Measurements from ENCODE around the gene DNAJC7.

Gene DNAJC7

GRCh38 chr17:42002792-42003301, 14.4 kb downstream of the DNAJC7 start:
- TF ChIP-seq POLR2AphosphoS5 (IDR thresholded peaks at IDR 0.05; ENCODE audit: low read depth), result no peak
- TF ChIP-seq GABPA (IDR thresholded peaks at IDR 0.05; ENCODE audit: low read depth), result no peak
- TF ChIP-seq REST (IDR thresholded peaks at IDR 0.05; ENCODE audit: insufficient replicate concordance, low read depth), result no peak
- H3K27ac ChIP-seq (replicated peaks), result no peak overlapping the region
- DNase-seq (ENCODE audit: low read depth in 1 of 2, low spot score in 1 of 2), result no peak

DNA sequence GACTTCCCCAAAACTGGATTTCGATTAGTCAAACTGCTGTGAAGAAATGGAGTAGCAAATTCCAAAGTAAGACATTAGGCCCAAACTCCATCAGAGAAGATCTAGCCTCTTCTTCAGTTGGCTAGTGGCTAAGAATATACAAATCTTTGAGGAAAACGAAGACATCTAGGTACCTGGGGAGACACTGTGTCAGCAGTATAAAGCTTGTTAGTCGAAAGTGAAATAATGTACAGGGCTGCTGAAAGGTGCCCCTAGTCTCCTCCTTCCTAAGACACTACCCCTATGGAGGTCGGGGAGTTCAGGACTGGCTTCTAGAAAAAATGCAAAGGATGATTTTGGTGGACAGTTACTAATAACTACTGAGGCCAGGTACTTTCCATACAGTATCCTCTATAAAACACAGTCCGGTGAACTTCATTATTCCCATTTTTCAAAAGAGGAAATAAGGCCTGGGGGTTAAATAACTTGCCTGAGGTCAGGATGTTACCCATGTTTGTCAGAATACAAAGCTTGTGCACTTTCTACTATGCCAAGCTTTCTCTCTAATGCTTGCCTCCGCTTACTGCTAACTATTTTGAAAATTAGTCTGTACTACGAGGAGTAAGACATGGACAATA, 15.0 kb downstream of the DNAJC7 start:
- Histone ChIP-seq H3K27ac (replicated peaks) (no peak overlapping the region), H3K4me3 (replicated peaks; ENCODE audit: insufficient read depth, low read length) (no peak overlapping the region), H3K27me3 (ENCODE audit: insufficient read depth, poor library complexity, severe bottlenecking) (no peaks in the 10 kb centered on the region)
- TF ChIP-seq, protein P1, sequence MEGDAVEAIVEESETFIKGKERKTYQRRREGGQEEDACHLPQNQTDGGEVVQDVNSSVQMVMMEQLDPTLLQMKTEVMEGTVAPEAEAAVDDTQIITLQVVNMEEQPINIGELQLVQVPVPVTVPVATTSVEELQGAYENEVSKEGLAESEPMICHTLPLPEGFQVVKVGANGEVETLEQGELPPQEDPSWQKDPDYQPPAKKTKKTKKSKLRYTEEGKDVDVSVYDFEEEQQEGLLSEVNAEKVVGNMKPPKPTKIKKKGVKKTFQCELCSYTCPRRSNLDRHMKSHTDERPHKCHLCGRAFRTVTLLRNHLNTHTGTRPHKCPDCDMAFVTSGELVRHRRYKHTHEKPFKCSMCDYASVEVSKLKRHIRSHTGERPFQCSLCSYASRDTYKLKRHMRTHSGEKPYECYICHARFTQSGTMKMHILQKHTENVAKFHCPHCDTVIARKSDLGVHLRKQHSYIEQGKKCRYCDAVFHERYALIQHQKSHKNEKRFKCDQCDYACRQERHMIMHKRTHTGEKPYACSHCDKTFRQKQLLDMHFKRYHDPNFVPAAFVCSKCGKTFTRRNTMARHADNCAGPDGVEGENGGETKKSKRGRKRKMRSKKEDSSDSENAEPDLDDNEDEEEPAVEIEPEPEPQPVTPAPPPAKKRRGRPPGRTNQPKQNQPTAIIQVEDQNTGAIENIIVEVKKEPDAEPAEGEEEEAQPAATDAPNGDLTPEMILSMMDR (IDR thresholded peaks at IDR 0.05; ENCODE audit: insufficient read depth, low read length), result no peak
- TF ChIP-seq REST (IDR thresholded peaks at IDR 0.05; ENCODE audit: insufficient replicate concordance, low read depth) (no peak), GABPA (IDR thresholded peaks at IDR 0.05; ENCODE audit: low read depth) (no peak), POLR2AphosphoS5 (IDR thresholded peaks at IDR 0.05; ENCODE audit: low read depth) (no peak), SPI1 (IDR thresholded peaks at IDR 0.05; ENCODE audit: borderline replicate concordance, low read depth) (no peak)
- DNase-seq (ENCODE audit: low read depth in 1 of 2, low spot score in 1 of 2), result no peak

More at GRCh38 chr17:42002792-42003301, 14.4 kb downstream of the DNAJC7 start:
- Histone ChIP-seq H3K27me3 (ENCODE audit: insufficient read depth, poor library complexity, severe bottlenecking) (no peaks in the 10 kb centered on the region), H3K4me3 (replicated peaks; ENCODE audit: insufficient read depth, low read length) (no peak overlapping the region)

DNA sequence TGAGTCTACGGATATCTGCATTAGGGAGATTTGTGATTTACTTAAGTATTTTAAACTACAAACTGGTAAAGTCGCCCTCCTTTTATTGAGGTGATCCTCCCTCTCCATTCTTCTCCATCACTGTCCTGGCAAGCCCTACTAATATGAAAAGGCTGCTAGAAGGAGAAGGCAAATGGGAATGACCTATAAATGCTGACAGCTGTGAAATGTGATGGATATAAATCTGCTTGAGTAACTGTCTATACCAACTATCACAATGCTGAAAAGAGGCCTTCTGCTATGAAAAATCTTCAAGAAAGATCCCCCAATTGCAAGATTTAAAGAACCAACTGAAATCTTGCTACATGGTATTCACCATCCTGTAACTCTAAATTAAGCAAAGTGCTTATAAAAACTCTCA, 15.5 kb downstream of the DNAJC7 start:
- no peak for DNase-seq (ENCODE audit: low read depth in 1 of 2, low spot score in 1 of 2)
- Histone ChIP-seq H3K4me3 (replicated peaks; ENCODE audit: insufficient read depth, low read length) (no peak overlapping the region), H3K27me3 (ENCODE audit: insufficient read depth, poor library complexity, severe bottlenecking) (no peaks in the 10 kb centered on the region), H3K27ac (replicated peaks) (no peak overlapping the region)
- TF ChIP-seq SPI1 (IDR thresholded peaks at IDR 0.05; ENCODE audit: borderline replicate concordance, low read depth) (no peak), POLR2AphosphoS5 (IDR thresholded peaks at IDR 0.05; ENCODE audit: low read depth) (no peak)
- TF ChIP-seq, protein P1 (IDR thresholded peaks at IDR 0.05; ENCODE audit: insufficient read depth, low read length), result no peak

DNA sequence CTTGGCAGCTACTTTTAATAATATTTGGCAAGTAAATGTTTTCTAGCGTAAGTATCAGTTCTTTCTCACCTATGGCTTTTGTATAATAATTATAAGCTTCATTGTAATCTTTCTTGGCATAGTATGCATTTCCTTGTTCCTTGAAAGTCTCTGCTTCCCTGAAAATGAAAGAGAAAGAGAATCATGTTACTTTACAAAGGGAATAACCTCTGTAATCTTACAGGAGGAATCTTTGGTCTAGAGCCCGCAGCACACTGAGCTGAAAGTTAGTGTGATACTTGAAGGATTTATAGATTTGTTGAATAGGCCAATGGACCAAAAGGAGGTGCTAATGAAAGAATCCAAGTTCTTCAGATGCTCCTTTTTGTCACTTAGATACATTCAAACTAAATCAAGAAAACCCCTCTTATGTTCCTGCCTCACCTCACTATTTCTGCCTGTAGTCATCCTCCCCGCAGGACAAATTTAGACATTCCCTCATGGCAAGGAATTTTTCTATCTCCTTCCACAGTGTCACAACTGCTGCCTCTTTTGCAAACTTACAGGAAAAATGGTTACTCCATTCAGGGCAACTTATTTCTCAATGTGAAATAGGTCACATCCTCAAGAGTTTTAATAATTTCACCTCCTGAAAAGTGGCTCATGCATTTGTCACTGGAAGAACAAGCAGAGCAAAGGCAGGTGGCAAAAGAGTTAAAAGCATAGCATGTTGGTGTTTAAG, 16.7 kb downstream of the DNAJC7 start:
- Histone ChIP-seq H3K27me3 (ENCODE audit: insufficient read depth, poor library complexity, severe bottlenecking) (no peaks in the 10 kb centered on the region), H3K27ac (replicated peaks) (no peak overlapping the region), H3K4me3 (replicated peaks; ENCODE audit: insufficient read depth, low read length) (no peak overlapping the region)
- TF ChIP-seq GABPA (IDR thresholded peaks at IDR 0.05; ENCODE audit: low read depth) (no peak), SPI1 (IDR thresholded peaks at IDR 0.05; ENCODE audit: borderline replicate concordance, low read depth) (no peak), POLR2AphosphoS5 (IDR thresholded peaks at IDR 0.05; ENCODE audit: low read depth) (no peak), REST (IDR thresholded peaks at IDR 0.05; ENCODE audit: insufficient replicate concordance, low read depth) (no peak)
- TF ChIP-seq, protein P1 (IDR thresholded peaks at IDR 0.05; ENCODE audit: insufficient read depth, low read length), result no peak
- DNase-seq (ENCODE audit: low read depth in 1 of 2, low spot score in 1 of 2), result no peak

Measured in HL-60 (cell line).